Activated T-cell treated with anti-CD3 and anti-CD28 coated beads, Interleukin-2, amount 50 U/mL, for 72 hours (primary cell): ENCODE data around the gene GNPAT. TPM values are rescaled to one million over a fixed set of nuclear protein-coding genes. Genes with fewer than 3 reads are reported as not detected.

Source experiments
- ATAC-seq, 2 donors: fragments of 150-1000 bp; cut with Tn5 transposase; replicated peaks in 1 of 2; 2 replicates each; pipeline ENCODE4 v1.10.0; 2021; ENCODE audit warnings: moderate library complexity in 2 of 2, mild to moderate bottlenecking in 1 of 2
- DNase-seq, 2 donors: peaks; one replicate each; pipeline ENCODE4 v3.0.0; 2021 to 2022; ENCODE audit warnings: mixed read lengths in 1 of 2
- H3K27ac Mint-ChIP-seq: one replicate; pipeline ENCODE4 v1.8.0; 2022; ENCODE audit warnings: mild to moderate bottlenecking, moderate library complexity, mixed read lengths
- H3K27me3 Mint-ChIP-seq: one replicate; pipeline ENCODE4 v1.8.0; 2022; ENCODE audit warnings: low read depth, mixed read lengths
- H3K36me3 Mint-ChIP-seq, 2 donors: one replicate each; pipeline ENCODE4 v1.8.0; 2022; ENCODE audit warnings: mixed read lengths in 2 of 2, mild to moderate bottlenecking in 1 of 2; ENCODE audit not compliant: insufficient read depth in 2 of 2
- H3K4me1 Mint-ChIP-seq: one replicate; pipeline ENCODE4 v1.8.0; 2022; ENCODE audit warnings: low read depth, mixed read lengths
- H3K4me3 Mint-ChIP-seq, 2 donors: one replicate each; pipeline ENCODE4 v1.8.0; 2022; ENCODE audit warnings: mild to moderate bottlenecking in 2 of 2, mixed read lengths in 2 of 2, moderate library complexity in 2 of 2
- H3K9me3 Mint-ChIP-seq, 2 donors: one replicate each; pipeline ENCODE4 v1.8.0; 2022; ENCODE audit warnings: mixed read lengths in 2 of 2
- total RNA-seq, 2 donors: library from RNA; stranded (reverse); gene quantifications; one replicate each; pipeline ENCODE4 v1.2.3, GENCODE V29; 2022

Gene GNPAT
- total RNA-seq, 2 donors from 2014 or later = 55.0 to 60.1 TPM

DNA sequence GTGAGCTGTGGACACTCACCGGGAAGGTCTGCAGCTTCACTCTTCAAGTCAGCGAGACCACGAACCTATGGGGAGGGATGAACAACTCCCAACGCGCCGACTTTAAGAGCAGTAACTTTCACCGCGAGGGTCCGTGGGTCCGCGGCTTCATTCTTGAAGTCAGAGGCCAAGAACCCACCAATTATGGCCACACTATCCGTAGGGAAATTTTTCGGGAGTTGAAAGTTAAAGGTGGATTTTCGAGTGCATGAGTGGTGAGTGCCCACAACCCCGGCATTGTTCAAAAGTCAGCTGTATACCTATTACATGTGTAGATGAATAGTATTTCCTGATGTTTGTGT, 77.0 kb downstream of the GNPAT start:
- ATAC-seq = no peak
- H3K27me3 Mint-ChIP-seq = no peaks in the 10 kb centered on the region
- no peak overlapping the region for H3K4me3 Mint-ChIP-seq
- no peak for DNase-seq
- H3K4me1 Mint-ChIP-seq = no peaks in the 10 kb centered on the region
- H3K36me3 Mint-ChIP-seq = no peaks in the 10 kb centered on the region
- no peak overlapping the region for H3K27ac Mint-ChIP-seq
- no peaks in the 10 kb centered on the region for H3K9me3 Mint-ChIP-seq

DNA sequence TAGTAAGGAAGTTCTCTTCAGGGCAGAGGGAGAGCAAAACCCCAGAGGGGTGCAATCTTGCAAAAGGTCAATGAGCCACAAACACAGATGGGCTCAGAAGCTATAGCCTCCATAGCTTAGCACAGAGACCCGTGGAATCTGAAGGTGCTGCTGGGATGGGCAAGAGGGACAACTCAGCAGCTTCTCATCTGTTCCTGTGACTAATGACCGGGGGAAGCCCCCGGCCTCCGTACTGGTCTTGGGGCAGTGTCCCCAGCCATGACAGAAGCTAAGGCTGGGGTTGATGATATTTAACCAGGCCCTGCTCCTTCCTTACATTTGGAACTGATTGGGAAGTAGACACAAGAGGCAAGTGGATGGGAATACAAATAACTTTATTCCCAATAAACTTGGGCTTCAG, 77.6 kb downstream of the GNPAT start:
- H3K27me3 Mint-ChIP-seq = no peaks in the 10 kb centered on the region
- no peak overlapping the region for H3K4me3 Mint-ChIP-seq
- no peaks in the 10 kb centered on the region for H3K36me3 Mint-ChIP-seq
- ATAC-seq (no peak), DNase-seq (no peak)
- no peak overlapping the region for H3K27ac Mint-ChIP-seq
- no peaks in the 10 kb centered on the region for H3K4me1 Mint-ChIP-seq
- H3K9me3 Mint-ChIP-seq = no peaks in the 10 kb centered on the region

DNA sequence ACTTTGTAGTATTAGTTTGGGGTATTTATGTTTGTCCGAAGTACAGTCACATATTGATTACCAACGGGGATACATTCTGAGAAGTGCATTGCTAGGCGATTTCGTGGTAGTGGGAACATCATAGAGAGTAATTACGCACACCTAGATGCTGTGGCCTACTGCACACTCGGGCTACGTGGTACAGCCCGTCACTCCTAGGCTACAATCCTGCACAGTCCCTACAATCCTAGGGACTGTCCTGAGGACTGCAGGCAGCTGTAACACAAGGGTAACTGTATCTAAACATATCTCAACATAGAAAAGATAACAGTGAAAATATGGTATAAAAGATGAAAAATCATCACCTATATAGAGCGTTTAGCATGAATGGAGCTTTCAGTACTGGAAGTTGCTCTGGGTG, 78.1 kb downstream of the GNPAT start:
- no peak for DNase-seq
- Mint-ChIP-seq H3K27ac (no peak overlapping the region), H3K27me3 (no peaks in the 10 kb centered on the region), H3K4me1 (no peaks in the 10 kb centered on the region), H3K9me3 (no peaks in the 10 kb centered on the region), H3K4me3 (no peak overlapping the region), H3K36me3 (no peaks in the 10 kb centered on the region)
- ATAC-seq = no peak

DNA sequence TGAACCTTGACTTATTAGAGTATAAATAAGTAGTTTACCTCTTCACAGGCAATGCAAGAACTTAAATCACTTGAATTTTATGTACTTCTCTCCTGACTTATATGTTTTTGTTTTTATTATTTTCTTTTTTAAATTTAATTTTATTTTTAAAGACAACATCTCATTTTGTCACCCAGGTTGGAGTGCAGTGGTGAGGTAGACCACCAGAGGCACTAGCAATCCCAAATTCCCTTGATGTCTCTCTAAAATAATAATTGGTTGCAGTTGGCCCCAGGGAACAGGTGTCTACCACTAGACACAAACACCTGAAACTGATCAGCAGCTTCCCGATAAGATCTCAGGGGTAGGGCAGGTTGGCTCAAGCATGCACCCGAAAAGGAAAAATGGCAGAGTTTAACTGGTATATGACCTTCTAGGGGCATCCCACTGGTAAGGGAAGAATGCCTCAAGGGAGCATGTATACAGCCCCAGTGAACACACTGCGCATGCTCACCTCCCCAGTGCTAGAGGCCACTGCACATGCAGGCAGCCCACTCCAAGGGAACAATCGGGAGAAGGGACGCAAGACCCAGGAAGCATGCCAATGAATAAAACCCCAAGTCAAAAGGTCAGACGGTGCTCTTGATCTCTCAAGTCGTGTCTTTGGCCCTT, 82.0 kb downstream of the GNPAT start:
- no peak for ATAC-seq
- DNase-seq = no peak
- Mint-ChIP-seq H3K4me3 (no peak overlapping the region), H3K9me3 (no peaks in the 10 kb centered on the region), H3K4me1 (no peaks in the 10 kb centered on the region), H3K27ac (no peak overlapping the region), H3K27me3 (no peaks in the 10 kb centered on the region), H3K36me3 (no peaks in the 10 kb centered on the region)

DNA sequence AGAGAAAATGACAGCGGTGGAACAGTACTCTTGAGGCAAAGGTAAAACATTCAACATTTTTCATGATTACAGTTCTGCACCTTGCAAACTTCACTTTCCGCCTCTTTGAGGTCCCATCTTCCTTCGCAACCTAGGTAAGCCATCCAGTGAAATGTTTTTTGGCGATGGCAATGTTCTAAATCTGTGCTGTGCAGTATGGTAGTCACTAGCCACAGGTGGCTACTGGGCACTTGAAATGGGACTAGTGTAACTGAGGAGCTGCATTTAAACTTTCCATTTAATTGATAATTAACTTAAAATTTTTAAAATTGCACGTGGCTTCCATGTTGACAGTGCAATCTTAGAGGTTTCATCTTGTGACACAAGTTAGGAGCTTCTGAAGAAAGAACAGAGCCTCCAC, 83.6 kb downstream of the GNPAT start:
- Mint-ChIP-seq H3K4me1 (no peaks in the 10 kb centered on the region), H3K27me3 (no peaks in the 10 kb centered on the region), H3K4me3 (no peak overlapping the region), H3K27ac (no peak overlapping the region), H3K9me3 (no peaks in the 10 kb centered on the region), H3K36me3 (no peaks in the 10 kb centered on the region)
- ATAC-seq (no peak), DNase-seq (no peak)

DNA sequence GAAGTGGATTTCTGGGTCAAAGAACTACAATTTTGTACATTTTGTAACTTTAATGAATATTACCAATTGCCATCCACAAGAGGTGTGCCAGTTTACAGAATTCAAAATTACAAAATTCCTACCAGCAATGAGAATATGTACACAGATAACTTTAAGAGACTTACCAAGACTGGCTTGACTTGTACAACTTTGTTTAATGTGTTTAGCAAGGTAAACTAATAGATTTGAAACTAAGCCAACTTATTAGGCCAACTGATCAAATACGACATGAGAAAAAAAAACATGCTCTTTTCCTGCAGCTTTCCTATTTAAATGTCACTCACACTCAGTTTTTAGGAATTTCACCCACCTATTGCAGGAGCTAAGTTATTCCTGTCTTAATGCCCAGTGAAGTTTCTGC, 85.2 kb downstream of the GNPAT start:
- H3K27ac Mint-ChIP-seq = no peak overlapping the region

More for the DNA sequence above, 85.2 kb downstream of the GNPAT start:
- DNase-seq (no peak), ATAC-seq (no peak)
- no peaks in the 10 kb centered on the region for H3K4me1 Mint-ChIP-seq
- H3K9me3 Mint-ChIP-seq = no peaks in the 10 kb centered on the region
- no peaks in the 10 kb centered on the region for H3K27me3 Mint-ChIP-seq
- H3K4me3 Mint-ChIP-seq = no peak overlapping the region
- no peaks in the 10 kb centered on the region for H3K36me3 Mint-ChIP-seq

Other genes starting within 250 kb of the GNPAT start
- 10 to 100 TPM; 17.1 to 17.4 TPM for gene FAM89A, start 201.0 kb upstream of the GNPAT start, total RNA-seq
- under 1 TPM in 1 of 2 donors, not detected in 1; 0.12 TPM for gene TRIM67, start 79.2 kb upstream of the GNPAT start, total RNA-seq
- 10 to 100 TPM; 17.2 to 19.2 TPM for gene EXOC8, start 96.6 kb downstream of the GNPAT start, total RNA-seq
- gene SPRTN, start 97.1 kb downstream of the GNPAT start, total RNA-seq = 10 to 100 TPM in 1 of 2 donors, 1 to 10 TPM in 1; 9.6 to 10.4 TPM
- 10 to 100 TPM; 13.8 to 18.5 TPM for gene EGLN1, start 181.1 kb downstream of the GNPAT start, total RNA-seq